HG03025 (cell line): ENCODE data around the gene DRC1.

Experiments
- ATAC-seq: cut with Tn5 transposase; IDR thresholded peaks from one replicate; pipeline ENCODE4 v1.9.1; 2021; ENCODE audit warnings: mild to moderate bottlenecking, moderate library complexity; ENCODE audit not compliant: unreplicated experiment, low FRiP score

The DRC1 gene

GRCh38 chr2:26488463-26489212 is 86.9 kb downstream of the DRC1 start:
- ATAC-seq = no peak

GRCh38 chr2:26489213-26489850 is 87.6 kb downstream of the DRC1 start:
- ATAC-seq = no peak

- no peak for ATAC-seq
Measured at GRCh38 chr2:26491563-26492167, 89.9 kb downstream of the DRC1 start.

- no peak for ATAC-seq
Measured at GRCh38 chr2:26492749-26493515, 91.2 kb downstream of the DRC1 start.

GRCh38 chr2:26493566-26493965 is 91.8 kb downstream of the DRC1 start:
- ATAC-seq = no peak

- ATAC-seq = no peak
Measured at GRCh38 chr2:26494199-26494598, 92.5 kb downstream of the DRC1 start.

GRCh38 chr2:26494891-26495290 is 93.2 kb downstream of the DRC1 start:
- no peak for ATAC-seq

GRCh38 chr2:26495705-26496297 is 94.1 kb downstream of the DRC1 start:
- no peak for ATAC-seq

GRCh38 chr2:26500406-26500805 is 98.7 kb downstream of the DRC1 start:
- no peak for ATAC-seq

- ATAC-seq = no peak
Measured at GRCh38 chr2:26503231-26503880, 101.6 kb downstream of the DRC1 start.

- ATAC-seq = no peak
Measured at GRCh38 chr2:26504002-26504401, 102.3 kb downstream of the DRC1 start.

- ATAC-seq = no peak
Measured at GRCh38 chr2:26506279-26506678, 104.6 kb downstream of the DRC1 start.
